ENCODE results near the gene ECI1. TPM values are rescaled to one million over a fixed set of nuclear protein-coding genes. Genes with fewer than 3 reads are reported as not detected.
"Not testable (repeated sequence)": the region's sequence is repeated elsewhere in the genome, so short reads cannot be mapped to it uniquely, and the experiment has no call there.

The ECI1 gene
- total RNA-seq, 2 experiments from 2014 or later, result 39.7 to 48.3 TPM

DNA sequence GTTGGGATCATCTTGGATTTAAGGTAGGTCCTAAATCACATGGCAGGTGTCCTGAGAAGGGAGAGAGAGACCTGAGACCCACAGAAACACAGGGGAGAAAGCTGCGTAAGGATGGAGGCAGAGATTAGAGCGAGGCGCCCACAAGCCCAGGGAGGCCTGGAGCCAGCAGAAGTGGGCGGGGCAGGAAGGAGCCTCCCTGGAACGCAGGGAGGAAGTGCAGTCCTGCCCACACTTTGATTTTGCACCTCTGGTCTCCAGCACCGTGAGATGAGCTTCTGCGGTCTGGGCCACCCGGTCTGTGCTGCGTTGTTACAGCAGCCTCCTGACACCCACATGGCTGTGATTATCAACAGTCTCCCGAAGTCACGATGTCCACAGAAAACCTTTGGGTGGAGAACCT lies 8.8 kb downstream of the ECI1 start:
- no peak for DNase-seq
- no peaks in the 10 kb centered on the region for H3K27me3 Mint-ChIP-seq (ENCODE audit: low read depth)
- intact Hi-C loops (cut with micrococcal nuclease), result no loop called here
- CTCF ChIA-PET, result interaction anchor here (2.1 kb wide), 1 partner anchor 9 kb away, joined by 6 read pairs; the partner anchor contains the start of gene ECI1
- H3K36me3 Mint-ChIP-seq (ENCODE audit: low read depth), result peaks cover 2% of the 10 kb centered on the region
- no peaks in the 10 kb centered on the region for H3K4me1 Mint-ChIP-seq (ENCODE audit: low read depth)
- H3K4me3 Mint-ChIP-seq, result no peak overlapping the region
- no peak overlapping the region for H3K27ac Mint-ChIP-seq
- no peaks in the 10 kb centered on the region for H3K9me3 Mint-ChIP-seq

DNA sequence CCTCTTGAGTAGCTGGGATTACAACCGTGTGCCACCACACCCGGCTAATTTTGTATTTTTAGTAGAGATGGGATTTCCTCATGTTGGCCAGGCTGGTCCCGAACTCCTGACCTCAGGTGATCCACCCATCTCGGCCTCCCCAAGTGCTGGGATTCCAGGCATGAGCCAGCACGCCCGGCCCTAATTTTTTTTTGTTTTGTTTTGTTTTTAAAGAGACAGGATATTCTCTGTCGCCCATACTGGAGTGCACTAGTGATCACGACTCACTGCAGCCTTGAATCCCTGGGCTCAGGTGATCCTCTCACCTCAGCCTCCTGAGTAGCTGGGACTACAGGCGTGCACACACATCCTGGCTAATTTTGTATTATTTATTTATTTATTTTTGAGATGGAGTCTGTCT lies 11.1 kb downstream of the ECI1 start:
- H3K4me1 Mint-ChIP-seq (ENCODE audit: low read depth); H3K9me3 Mint-ChIP-seq; DNase-seq; intact Hi-C loops (cut with micrococcal nuclease); H3K27ac Mint-ChIP-seq; H3K27me3 Mint-ChIP-seq (ENCODE audit: low read depth); H3K4me3 Mint-ChIP-seq; CTCF ChIA-PET; H3K36me3 Mint-ChIP-seq (ENCODE audit: low read depth): not testable (repeated sequence)

DNA sequence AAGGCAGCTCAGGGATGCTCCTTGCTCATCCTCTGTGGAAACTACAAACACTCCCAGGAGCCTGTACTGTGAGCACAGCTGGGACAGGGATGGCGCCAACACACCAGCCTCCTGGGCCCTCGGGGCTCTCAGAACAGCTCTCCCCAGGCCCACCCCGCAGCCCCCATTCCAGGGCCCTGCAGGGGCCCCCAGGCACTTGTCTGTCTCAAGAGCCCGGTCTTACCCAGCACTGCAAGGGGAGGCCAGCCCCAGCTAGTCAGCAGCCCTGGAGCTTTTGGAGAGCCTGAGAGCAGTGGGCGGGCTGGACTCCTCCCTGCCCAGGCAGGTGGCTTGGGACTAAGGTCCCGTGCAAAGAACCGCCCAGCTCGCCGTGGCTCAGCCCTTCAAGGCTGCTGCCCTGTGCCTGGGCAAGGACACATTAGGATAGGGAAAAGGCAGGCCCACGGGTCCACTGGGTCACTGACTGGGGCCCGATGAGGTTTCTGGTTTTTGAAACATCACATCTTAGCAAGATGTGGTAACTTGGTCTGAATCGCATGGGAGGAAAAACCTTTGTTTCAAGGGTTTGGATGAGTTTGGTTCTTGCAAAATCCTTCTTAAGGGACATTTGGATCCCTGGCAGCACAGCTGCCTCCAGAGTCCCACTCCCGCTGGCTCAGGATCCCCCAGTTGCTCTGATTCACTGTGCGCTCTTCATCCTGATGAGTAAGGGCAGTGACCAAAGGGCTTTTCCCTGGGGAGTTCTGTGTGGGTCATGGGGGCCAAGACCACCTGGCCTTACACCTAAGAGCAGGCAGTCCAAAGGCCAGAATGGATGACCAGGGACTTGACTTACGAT lies 12.3 kb downstream of the ECI1 start:
- Mint-ChIP-seq H3K9me3 (no peaks in the 10 kb centered on the region), H3K36me3 (ENCODE audit: low read depth) (peaks cover 8% of the 10 kb centered on the region), H3K27ac (no peak overlapping the region), H3K27me3 (ENCODE audit: low read depth) (no peaks in the 10 kb centered on the region), H3K4me1 (ENCODE audit: low read depth) (no peaks in the 10 kb centered on the region), H3K4me3 (no peak overlapping the region)
- intact Hi-C loops (cut with micrococcal nuclease), result no loop called here
- no peak for DNase-seq
- CTCF ChIA-PET, result interaction anchor here (0.6 kb wide), 1 partner anchor 13 kb away, joined by 3 read pairs; no protein-coding TSS in a partner anchor

GRCh38 chr16:2238150-2238837 lies 13.1 kb downstream of the ECI1 start:
- no peaks in the 10 kb centered on the region for H3K9me3 Mint-ChIP-seq
- H3K4me1 Mint-ChIP-seq (ENCODE audit: low read depth), result no peaks in the 10 kb centered on the region
- CTCF ChIA-PET, result interaction anchor here (0.6 kb wide), 1 partner anchor 14 kb away, joined by 3 read pairs; no protein-coding TSS in a partner anchor
- intact Hi-C loops (cut with micrococcal nuclease), result no loop called here
- DNase-seq, result no peak
- no peaks in the 10 kb centered on the region for H3K27me3 Mint-ChIP-seq (ENCODE audit: low read depth)
- peaks cover 11% of the 10 kb centered on the region for H3K36me3 Mint-ChIP-seq (ENCODE audit: low read depth)
- H3K4me3 Mint-ChIP-seq, result no peak overlapping the region
- no peak overlapping the region for H3K27ac Mint-ChIP-seq

GRCh38 chr16:2237493-2238149 lies 13.8 kb downstream of the ECI1 start:
- intact Hi-C loops (cut with micrococcal nuclease), result no loop called here
- H3K4me1 Mint-ChIP-seq (ENCODE audit: low read depth), result no peaks in the 10 kb centered on the region
- no peak overlapping the region for H3K27ac Mint-ChIP-seq
- H3K27me3 Mint-ChIP-seq (ENCODE audit: low read depth), result no peaks in the 10 kb centered on the region
- CTCF ChIA-PET, result no interaction called here
- H3K4me3 Mint-ChIP-seq, result no peak overlapping the region
- no peak for DNase-seq
- H3K36me3 Mint-ChIP-seq (ENCODE audit: low read depth), result peaks cover 11% of the 10 kb centered on the region
- no peaks in the 10 kb centered on the region for H3K9me3 Mint-ChIP-seq

- CTCF ChIA-PET, result no interaction called here
- intact Hi-C loops (cut with micrococcal nuclease), result no loop called here
Observed at GRCh38 chr16:2237102-2237482, 14.3 kb downstream of the ECI1 start.

DNA sequence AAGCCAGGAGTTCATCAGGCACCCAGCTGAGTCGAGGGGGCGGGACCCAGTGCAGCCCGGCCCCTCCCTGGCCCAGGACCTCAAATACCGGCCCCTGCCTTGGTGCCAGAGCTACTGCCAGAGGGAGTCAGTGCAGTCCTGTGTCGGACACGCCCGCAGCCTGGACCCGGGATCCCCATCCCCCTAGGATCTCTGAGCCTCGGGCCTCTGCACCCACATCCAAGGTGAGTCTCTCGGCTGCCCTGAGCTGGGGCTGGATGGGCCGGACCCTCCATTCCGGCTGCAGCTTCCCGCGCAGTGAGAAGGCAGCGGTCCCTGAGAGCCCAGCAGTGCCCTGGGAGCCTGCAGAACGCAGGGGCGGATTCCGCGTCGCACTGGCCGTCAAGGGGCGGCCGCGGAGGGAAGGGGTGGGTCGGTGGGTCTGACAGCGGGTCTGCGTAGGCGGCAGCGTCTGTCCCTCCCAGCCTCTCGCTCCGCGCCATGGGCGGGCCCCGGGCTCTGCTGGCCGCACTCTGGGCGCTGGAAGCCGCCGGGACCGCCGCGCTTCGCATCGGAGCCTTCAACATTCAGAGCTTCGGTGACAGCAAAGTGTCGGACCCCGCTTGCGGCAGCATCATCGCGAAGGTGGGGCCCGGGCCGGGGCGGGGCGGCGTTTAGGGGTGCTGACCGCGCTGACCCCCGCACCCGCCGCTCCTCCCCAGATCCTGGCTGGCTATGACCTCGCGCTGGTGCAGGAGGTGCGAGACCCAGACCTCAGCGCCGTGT lies 14.9 kb downstream of the ECI1 start, which contains the start of gene DNASE1L2:
DNASE1L2 (plus strand) TSS at position 108 of the 765 bp plus-strand sequence; CDS start at position 481, 373 bp downstream.
- intact Hi-C loops (cut with micrococcal nuclease), result no loop called here
- no peak for DNase-seq
- H3K27ac Mint-ChIP-seq, result no peak within 1 kb of the TSS
- CTCF ChIA-PET, result no interaction called here
- H3K27me3 Mint-ChIP-seq (ENCODE audit: low read depth), result no peaks in the 10 kb centered on the region
- peaks cover 12% of the 10 kb centered on the region for H3K36me3 Mint-ChIP-seq (ENCODE audit: low read depth)
- no peak within 1 kb of the TSS for H3K4me3 Mint-ChIP-seq
- H3K4me1 Mint-ChIP-seq (ENCODE audit: low read depth), result no peaks in the 10 kb centered on the region
- no peaks in the 10 kb centered on the region for H3K9me3 Mint-ChIP-seq

More at GRCh38 chr16:2237102-2237482, 14.3 kb downstream of the ECI1 start:
- no peak for DNase-seq
- Mint-ChIP-seq H3K4me3 (no peak overlapping the region), H3K36me3 (ENCODE audit: low read depth) (peaks cover 9% of the 10 kb centered on the region), H3K9me3 (no peaks in the 10 kb centered on the region), H3K27me3 (ENCODE audit: low read depth) (no peaks in the 10 kb centered on the region), H3K4me1 (ENCODE audit: low read depth) (no peaks in the 10 kb centered on the region), H3K27ac (no peak overlapping the region)

DNA sequence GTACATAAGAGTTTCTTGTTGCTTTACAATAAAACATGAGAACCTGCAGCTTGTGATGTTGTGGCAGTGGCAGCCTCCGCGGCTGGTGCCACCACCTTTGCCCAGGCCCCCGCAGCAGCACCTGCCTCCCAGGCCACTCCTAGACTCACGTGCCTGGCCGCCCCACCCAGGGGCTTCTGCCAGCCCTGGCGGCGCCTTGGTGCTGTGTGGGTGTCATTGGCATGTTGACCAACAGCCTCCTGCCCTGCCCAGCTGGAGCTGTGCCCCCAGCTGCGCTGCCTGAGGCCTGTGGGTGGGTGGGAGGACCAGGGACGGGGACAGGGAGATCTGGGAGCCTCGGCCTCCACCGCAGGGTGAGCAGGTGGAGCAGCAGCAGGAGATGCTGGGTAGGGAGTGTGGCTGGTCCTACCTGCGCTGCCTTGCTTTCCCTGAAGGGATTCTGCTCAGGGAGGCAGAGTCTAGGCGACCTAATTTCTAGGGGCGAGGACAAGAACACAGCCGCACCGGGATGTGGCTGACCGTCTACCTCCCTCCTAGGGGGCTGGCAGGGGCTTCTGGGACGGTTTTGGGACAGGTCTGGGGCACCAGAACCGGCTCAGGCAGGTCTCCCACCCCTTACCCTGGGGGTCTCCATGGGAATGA lies 15.6 kb downstream of the ECI1 start:
- Mint-ChIP-seq H3K4me3 (no peak overlapping the region), H3K27ac (no peak overlapping the region), H3K4me1 (ENCODE audit: low read depth) (no peaks in the 10 kb centered on the region), H3K27me3 (ENCODE audit: low read depth) (no peaks in the 10 kb centered on the region), H3K9me3 (no peaks in the 10 kb centered on the region), H3K36me3 (ENCODE audit: low read depth) (peaks cover 15% of the 10 kb centered on the region)
- intact Hi-C loops (cut with micrococcal nuclease), result no loop called here
- no peak for DNase-seq
- CTCF ChIA-PET, result no interaction called here

DNA sequence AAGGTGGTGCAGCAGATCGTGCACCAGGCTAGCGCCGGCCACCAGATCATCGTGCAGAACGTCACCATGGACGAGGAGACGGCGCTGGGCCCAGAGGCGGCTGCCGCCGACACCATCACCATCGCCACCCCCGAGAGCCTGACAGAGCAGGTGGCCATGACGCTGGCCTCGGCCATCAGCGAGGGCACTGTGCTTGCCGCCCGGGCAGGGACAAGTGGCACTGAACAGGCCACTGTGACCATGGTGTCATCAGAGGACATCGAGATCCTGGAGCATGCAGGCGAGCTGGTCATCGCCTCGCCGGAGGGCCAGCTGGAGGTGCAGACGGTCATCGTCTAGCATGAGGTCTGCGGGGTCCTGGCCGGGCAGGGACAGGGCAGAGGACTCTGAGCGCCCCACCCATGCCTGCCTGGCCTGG lies 16.1 kb downstream of the ECI1 start:
- no peak for DNase-seq
- peaks cover 15% of the 10 kb centered on the region for H3K36me3 Mint-ChIP-seq (ENCODE audit: low read depth)
- H3K9me3 Mint-ChIP-seq, result no peaks in the 10 kb centered on the region
- H3K4me3 Mint-ChIP-seq, result no peak overlapping the region
- no peaks in the 10 kb centered on the region for H3K4me1 Mint-ChIP-seq (ENCODE audit: low read depth)
- H3K27me3 Mint-ChIP-seq (ENCODE audit: low read depth), result no peaks in the 10 kb centered on the region
- no peak overlapping the region for H3K27ac Mint-ChIP-seq
- intact Hi-C loops (cut with micrococcal nuclease), result no loop called here
- CTCF ChIA-PET, result no interaction called here

DNA sequence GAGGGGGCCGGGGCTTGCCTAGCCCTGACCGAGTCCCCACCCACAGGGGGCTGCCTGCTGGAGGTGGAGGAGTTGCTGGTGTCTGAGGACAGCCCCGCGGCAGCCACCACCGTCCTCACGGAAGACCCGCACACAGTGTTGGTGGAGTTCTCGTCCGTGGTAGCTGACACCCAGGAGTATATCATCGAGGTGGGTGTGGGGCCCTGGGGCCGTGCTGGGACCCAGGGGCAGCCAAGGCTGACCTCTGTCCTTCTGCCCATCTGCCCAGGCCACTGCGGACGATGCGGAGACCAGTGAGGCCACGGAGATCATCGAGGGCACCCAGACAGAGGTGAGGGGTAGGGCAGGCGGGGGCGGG lies 16.6 kb downstream of the ECI1 start:
- H3K36me3 Mint-ChIP-seq (ENCODE audit: low read depth), result peaks cover 18% of the 10 kb centered on the region
- CTCF ChIA-PET, result no interaction called here
- H3K4me3 Mint-ChIP-seq, result no peak overlapping the region
- no peaks in the 10 kb centered on the region for H3K27me3 Mint-ChIP-seq (ENCODE audit: low read depth)
- no peak overlapping the region for H3K27ac Mint-ChIP-seq
- H3K4me1 Mint-ChIP-seq (ENCODE audit: low read depth), result no peaks in the 10 kb centered on the region
- intact Hi-C loops (cut with micrococcal nuclease), result no loop called here
- DNase-seq, result no peak
- H3K9me3 Mint-ChIP-seq, result no peaks in the 10 kb centered on the region

DNA sequence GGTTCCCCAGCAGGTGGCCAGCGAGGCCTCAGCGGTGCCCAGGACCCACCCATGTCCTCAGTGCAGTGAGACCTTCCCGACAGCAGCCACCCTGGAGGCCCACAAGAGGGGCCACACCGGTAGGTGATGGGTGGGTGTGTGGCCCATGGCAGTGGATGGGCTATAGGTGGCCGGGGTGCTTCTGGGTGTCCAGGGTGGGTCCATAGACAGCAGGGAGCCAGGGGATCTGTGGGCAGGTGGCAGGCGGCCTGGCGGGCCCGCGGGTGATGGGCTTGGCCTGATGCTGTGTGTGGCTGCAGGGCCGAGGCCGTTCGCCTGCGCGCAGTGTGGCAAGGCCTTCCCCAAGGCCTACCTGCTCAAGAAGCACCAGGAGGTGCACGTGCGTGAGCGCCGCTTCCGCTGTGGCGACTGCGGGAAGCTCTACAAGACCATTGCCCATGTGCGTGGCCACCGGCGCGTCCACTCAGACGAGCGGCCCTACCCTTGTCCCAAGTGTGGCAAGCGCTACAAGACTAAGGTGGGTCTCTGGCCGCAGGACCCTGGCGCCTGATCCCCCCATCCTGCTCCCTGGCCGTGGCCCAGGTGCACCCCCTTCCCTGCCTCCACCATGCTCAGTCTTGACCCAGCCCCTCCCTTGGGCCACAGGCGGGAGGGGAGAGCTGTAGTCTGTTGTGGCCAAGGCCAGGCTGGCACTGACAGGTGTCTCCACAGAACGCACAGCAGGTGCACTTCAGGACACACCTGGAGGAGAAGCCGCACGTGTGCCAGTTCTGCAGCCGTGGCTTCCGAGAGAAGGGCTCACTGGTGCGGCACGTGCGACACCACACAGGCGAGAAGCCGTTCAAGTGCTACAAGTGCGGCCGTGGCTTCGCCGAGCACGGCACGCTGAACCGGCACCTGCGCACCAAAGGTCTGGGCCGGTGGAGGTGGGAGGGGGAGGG lies 17.2 kb downstream of the ECI1 start:
- CTCF ChIA-PET, result no interaction called here
- Mint-ChIP-seq H3K9me3 (no peaks in the 10 kb centered on the region), H3K4me3 (no peak overlapping the region), H3K36me3 (ENCODE audit: low read depth) (peaks cover 22% of the 10 kb centered on the region), H3K27ac (no peak overlapping the region), H3K27me3 (ENCODE audit: low read depth) (no peaks in the 10 kb centered on the region), H3K4me1 (ENCODE audit: low read depth) (no peaks in the 10 kb centered on the region)
- intact Hi-C loops (cut with micrococcal nuclease), result no loop called here
- no peak for DNase-seq
